GM18907 (cell line): Measurements from ENCODE around the gene FAM13A.
"Not testable (repeated sequence)": the region's sequence is repeated elsewhere in the genome, so short reads cannot be mapped to it uniquely, and the experiment has no call there.

Source experiments
- ATAC-seq: cut with Tn5 transposase; IDR thresholded peaks from one replicate; pipeline ENCODE4 v1.9.1; 2021; ENCODE audit warnings: mild to moderate bottlenecking, moderate library complexity; ENCODE audit not compliant: unreplicated experiment

The FAM13A gene

DNA sequence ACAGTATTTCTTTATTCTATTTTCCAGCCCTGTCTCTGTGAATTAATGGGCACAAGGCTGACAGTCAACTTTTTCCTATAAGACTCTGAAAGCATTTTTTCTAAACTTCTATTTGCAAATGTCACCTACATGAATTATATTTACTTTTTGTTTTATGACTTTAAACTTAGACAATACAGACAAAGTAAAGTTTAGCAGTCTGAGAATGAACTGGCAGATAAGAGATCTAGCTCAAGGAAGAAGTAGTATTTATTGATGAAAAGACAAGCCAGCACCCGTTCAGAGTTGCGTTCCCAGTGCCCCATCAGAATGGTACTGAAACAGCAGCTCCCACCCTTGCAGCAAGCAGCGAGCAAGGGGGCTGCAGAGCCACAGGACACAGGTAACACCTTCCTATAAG, 148.5 kb downstream of the FAM13A start:
- no peak for ATAC-seq

DNA sequence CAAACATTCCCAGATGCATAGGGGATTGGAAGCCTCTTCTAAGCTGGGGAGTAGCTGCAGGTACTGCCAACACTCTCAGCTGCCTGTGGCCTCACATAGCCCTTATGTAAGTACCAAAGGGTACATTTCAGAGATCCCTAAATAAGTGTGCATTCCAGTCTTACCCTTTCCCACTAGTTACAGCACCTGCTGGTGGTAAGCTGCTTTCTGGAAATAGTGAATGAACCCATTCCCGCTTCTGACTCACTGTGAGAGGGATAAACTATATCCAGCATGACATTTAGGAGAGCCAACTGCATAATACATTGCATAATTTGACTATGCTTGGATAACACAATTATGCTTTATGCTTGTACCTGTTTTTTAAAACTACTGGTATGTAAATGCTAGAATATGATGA, 149.0 kb downstream of the FAM13A start:
- ATAC-seq, result no peak

GRCh38 chr4:88907478-88907877, 149.5 kb downstream of the FAM13A start:
- no peak for ATAC-seq

DNA sequence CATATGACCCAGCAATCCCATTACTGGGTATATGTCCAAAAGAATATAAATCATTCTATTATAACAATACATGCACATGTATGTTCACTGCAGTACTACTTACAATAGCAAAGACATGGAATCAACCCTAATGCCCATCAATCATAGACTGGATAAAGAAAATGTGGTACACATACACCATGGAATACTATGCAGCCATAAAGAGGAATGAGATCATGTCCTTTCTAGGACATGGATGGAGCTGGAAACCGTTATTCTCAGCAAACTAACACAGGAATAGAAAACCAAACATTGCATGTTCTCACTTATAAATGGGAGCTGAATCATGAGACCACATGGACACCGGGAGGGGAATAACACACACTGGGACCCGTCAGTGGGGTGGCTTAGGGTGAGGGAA, 152.7 kb downstream of the FAM13A start:
- ATAC-seq, result not testable (repeated sequence)

GRCh38 chr4:88900432-88900831, 156.6 kb downstream of the FAM13A start:
- ATAC-seq, result no peak

DNA sequence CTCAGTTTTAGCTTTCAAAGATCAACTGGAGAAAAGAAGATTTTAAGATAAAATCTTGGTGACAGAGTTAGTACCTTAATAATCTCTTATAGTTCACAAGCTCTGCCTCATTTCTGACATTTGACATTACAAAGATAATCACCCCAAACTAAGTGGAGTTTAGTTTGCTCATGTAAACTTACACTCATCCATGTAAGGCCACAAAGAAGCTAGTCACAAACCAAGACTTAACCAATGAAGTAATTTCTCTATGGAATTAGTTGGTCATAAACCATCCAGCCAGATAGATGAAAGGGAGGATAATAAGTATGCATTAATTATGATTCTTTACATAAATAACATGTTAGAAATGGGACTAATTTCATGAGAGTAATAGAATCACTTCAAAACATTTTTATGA, 159.2 kb downstream of the FAM13A start:
- no peak for ATAC-seq

DNA sequence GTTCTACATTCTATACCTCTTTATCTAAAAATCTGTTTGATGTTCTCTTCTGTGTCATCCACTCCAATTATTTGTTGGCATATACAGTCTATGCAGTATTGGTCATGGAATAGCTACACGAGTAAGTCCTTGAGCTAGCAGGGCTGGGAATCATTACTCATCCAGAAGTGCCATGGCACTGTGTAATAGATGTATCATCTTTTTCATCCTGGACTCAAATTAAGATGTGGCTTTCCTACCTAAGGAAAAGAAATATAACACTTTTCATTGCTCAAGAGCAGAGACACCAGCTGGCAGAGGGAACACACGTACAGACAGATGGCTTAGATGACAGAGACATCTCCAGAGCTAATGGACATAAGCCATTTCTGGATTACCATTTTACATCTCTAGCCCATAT, 159.8 kb downstream of the FAM13A start:
- no peak for ATAC-seq

DNA sequence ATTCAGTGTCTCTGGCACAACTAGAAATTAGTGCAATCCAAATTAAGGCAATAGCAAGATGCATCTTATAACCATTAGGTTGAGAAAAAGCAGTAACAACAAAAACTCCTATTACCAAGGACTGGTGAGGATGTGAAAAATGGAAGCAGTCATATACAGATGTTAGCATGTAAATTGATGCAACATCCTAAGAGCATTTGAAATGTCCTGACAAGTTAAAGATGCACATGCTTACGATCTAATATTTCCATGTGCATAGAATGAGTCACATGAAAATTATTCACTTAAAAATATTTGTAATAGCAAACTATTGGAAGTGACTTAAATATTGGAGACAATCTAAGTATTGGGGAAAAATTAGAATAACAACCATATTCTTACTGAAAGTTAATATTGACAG, 163.0 kb downstream of the FAM13A start:
- no peak for ATAC-seq

DNA sequence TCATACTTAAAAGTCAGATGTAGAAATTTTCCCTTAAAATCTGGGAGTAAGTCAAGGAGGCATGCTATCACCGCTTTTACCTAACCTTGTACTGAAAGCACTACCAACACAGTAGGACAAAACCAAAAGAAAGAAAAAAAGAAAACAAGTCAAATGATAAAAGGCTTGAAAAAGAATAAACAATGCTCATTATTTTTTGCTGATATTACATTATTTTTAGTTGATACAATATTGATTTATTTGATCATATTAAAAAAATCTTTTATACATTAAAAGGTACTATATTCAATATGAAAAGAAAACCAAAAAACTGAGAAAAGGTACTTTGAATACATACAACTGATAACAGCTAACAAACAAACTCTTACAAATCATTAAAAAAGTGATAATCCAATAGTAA, 164.3 kb downstream of the FAM13A start:
- no peak for ATAC-seq

GRCh38 chr4:88891636-88892035, 165.3 kb downstream of the FAM13A start:
- ATAC-seq, result no peak

DNA sequence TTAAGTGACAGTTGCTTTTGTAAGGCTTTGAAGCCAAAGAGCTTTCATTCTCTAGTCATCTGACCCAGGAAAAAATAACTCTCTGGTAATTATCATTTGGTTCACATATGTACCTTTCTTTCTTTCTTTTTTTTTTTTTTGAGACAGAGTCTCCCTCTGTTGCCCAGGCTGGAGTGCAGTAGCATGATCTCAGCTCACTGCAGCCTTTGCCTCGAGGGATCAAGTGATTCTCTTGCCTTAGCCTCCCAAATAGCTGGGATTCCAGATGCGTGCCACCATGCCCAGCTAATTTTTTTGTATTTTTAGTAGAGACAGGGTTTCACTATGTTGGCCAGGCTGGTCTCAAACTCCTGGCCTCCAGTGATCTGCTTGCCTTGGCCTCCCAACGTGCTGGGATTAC, 169.6 kb downstream of the FAM13A start:
- ATAC-seq, result not testable (repeated sequence)

GRCh38 chr4:88881227-88881569, 175.8 kb downstream of the FAM13A start:
- ATAC-seq, result no peak

DNA sequence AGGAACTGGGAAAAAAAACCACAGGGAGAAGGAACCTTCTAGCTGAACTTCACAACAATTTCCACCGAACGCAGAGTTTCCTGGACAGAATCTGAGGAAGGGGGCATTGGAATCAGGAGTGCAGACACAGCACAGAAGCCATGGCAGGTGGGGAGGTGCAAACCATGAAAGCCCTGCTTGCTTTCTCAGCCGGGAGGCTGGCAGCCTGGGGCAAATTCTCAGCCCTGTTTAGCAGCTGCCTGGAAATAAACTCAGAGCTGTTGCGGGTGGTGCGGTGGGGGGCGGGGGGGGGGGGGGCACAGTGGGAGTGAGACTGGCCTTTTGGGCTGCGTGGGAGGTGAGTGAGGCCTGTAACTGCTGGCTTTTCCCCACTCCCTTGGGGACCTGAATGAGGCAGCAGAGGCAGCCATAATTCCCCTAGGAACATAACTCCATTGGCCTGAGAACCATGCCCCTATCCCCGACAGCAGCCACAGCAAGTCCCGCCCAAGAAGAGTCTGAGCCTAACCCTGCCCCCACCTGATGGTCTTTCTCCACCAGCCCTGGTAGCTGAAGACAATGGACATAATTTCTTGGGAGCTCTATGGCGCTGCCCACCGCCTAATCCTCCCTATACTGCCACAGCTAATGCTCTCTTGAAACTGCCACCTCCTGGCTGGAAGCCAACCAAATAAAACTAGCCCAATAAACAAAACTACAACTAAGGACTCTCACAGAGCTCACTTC, 176.3 kb downstream of the FAM13A start:
- ATAC-seq, result no peak

DNA sequence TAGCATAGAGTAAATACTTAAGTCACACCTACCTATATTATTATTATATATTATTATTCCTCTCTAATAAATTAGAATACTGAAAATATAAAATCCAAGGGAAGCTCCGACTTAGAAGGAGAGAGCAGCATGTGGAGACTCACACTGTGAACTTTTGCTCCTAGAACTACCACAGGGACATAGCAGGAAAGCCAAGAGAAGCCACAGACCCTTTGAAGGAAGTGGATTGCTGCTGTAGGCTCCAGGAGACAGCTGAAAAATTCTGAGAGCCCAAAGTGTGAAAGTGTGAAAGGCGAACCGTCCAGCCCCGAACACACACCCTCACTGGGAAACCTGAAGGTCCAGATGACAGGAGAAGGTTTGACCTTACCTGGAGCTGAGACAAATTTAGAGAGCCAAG, 177.0 kb downstream of the FAM13A start:
- ATAC-seq, result no peak

DNA sequence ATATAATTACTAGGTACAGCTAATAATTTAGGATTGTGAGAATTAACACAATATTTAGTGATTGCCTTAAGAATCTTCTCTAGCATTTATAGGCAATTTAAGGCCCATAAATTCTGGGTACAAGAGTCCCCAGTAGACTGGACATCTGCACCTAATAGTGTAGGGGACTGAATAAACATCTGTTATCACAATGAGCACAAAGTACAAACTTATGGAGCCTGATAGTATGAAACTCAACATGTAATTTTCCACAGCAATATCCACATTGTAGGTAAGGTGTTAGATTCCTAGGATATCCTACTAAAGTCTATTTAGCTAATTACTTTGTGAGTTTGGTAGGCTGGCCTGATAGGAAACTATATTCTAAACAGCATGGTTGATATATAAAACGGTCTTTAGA, 178.3 kb downstream of the FAM13A start:
- ATAC-seq, result no peak

- no peak for ATAC-seq
Observed at GRCh38 chr4:88870428-88870827, 186.6 kb downstream of the FAM13A start.

DNA sequence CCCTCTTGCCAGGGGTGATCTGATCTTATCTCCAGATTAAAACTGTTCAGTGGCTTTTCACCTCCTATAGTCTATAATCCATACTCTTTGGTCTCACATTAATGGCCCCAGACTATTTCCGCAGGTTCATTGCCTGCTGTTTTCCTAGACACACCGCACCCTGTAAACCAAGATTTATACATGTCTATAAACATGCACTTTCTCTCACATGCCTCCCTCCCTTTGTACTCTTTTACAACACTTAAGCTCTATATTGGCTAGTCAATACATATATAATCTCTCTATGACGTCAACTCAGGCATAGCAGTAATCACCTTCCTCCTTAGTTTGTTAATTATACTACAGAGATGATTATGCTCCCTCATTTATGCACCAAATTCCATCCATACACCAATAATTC, 188.5 kb downstream of the FAM13A start:
- ATAC-seq, result no peak

- no peak for ATAC-seq
Observed at GRCh38 chr4:88866862-88867550, 190.0 kb downstream of the FAM13A start.

- no peak for ATAC-seq
Observed at GRCh38 chr4:88865466-88865865, 191.5 kb downstream of the FAM13A start.

DNA sequence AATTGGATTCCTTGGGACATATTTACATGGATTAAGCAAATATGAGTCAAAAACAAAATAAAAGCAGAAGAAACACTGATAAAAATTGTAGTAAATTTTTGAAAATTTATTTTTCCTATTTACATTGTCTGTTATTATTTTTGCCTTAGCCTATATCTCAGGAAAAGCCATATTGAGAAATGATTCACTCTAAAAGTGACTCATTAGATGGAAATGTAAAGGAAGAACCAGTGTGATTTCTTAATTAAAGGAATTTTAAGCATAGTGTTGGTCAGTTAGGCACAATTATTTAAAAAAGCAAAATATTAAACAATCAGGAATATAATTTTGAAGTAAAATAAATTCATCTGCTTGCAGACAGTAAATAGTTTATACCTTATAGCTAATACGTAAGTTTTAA, 191.9 kb downstream of the FAM13A start:
- ATAC-seq, result no peak

GRCh38 chr4:88860586-88860985, 196.4 kb downstream of the FAM13A start:
- no peak for ATAC-seq

DNA sequence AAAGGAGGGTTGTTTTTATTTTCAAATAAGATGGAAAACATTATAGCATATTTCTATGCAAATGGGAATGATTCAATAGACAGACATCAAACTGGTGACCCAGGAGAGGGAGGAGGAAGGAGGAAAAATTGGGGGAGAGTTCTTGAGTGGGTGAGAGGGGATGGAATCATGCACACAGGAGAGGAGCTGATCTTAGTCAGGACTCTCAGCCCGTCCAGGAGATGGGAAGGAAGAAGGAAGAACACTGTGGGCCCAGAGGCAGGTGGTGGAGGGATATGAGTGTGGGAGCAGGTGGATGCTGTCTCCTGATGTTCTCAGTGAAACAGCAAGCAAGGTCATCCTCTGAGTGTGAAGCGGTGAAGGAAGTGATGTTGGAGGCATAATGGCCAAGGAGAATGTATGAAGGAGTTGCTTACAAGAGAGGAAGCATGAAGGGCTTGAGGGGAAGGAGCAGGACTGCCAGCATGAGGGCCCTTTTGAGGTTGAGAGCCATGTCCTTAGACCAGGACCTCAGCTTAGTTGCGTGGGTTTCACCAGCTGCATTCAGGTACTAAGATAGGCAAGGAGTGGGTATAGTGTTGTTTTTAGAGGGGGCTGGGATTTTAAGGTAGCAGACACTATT, 197.7 kb downstream of the FAM13A start:
- peak; percentile 36 for ATAC-seq
